Activated CD4-positive, alpha-beta T cell treated with anti-CD3 and anti-CD28 coated beads, Interleukin-2, Interleukin-6, amounts not matched to agents 100 ng/mL and 50 ng/mL, durations not matched to agents 16 hours and 8 hours (primary cell): ENCODE results near the gene TRAF6.
A peak's percentile ranks its signal among the peaks of the same experiment; 100 is the strongest.

Experiments
- DNase-seq: peaks from one replicate; pipeline ENCODE4 v3.0.0-alpha.2; 2020

TRAF6 gene

DNA sequence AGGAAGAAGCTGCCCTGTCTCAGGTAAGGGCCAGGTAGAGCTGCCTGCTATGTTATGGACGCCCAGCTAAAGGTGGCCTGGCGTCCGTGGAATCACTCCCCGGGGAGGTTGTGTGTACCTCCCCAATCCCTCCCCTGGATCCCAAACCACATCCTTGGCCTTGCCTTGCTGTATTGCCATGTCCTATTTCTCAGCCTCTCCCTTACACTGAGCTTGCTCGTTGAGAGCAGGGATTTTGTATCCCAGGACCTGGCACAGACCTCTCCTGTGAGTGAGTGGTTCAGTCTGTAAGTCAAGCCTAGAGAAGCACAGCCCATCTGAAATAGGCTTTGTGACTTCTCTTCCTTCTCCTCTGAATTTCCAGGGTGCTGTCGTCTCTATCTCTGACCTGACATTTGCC is 53.9 kb downstream of the TRAF6 start:
- DNase-seq = no peak

- no peak for DNase-seq
Measured at GRCh38 chr11:36455658-36456111, 54.4 kb downstream of the TRAF6 start.

- no peak for DNase-seq
Measured at GRCh38 chr11:36454941-36455631, 55.0 kb downstream of the TRAF6 start.

GRCh38 chr11:36454551-36454940 is 55.5 kb downstream of the TRAF6 start:
- no peak for DNase-seq

DNA sequence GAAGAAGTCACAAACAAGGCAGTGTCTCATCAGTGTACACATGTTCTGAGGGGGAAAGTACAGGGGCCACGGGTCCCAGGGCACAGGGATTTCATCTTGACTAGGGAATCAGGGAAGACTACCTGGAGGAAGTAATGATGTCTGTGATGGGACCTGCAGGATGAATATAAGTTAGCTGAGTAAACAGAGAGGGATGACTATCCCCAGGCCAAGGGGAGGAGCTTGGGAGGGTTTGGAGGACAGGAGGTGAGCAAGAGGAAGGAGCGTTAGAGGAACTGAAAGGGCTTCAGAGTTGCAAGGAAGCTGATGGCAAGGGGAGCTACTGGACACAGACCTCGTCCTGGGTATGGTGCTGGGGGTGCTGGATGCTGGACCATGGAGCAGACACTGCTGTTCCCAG is 56.4 kb downstream of the TRAF6 start:
- DNase-seq = no peak

GRCh38 chr11:36452961-36453360 is 57.1 kb downstream of the TRAF6 start:
- DNase-seq = peak; percentile 52

- peak; percentile 62 for DNase-seq
Measured at GRCh38 chr11:36452236-36452940, 57.7 kb downstream of the TRAF6 start.

- no peak for DNase-seq
Measured at GRCh38 chr11:36451681-36452080, 58.4 kb downstream of the TRAF6 start.

- no peak for DNase-seq
Measured at GRCh38 chr11:36451045-36451444, 59.0 kb downstream of the TRAF6 start.

DNA sequence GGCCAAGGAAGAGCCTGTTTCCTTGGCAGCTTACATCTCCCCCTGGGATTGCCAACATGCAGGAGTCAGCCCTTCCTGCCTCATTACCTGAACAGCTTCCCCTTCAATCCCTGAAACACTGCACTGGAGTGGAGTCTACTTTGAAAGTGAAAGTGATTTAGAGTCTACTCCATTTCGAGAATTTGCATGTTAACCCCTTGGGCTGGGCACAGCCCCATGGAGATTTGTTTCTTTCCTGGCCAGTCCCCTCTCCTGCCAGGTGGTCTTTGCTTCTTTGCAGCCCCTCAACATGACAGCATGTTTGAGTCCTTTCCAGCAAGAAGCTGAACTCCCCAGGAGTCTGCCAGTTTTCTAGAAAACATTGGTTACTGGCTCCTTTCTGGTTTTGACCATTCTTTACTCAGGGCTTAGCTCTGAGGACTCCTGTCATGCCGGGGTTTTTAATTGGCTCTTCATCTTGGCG is 59.9 kb downstream of the TRAF6 start:
- DNase-seq = no peak

GRCh38 chr11:36449561-36450096 is 60.4 kb downstream of the TRAF6 start:
- DNase-seq = no peak

GRCh38 chr11:36447947-36448346 is 62.1 kb downstream of the TRAF6 start:
- DNase-seq = no peak

DNA sequence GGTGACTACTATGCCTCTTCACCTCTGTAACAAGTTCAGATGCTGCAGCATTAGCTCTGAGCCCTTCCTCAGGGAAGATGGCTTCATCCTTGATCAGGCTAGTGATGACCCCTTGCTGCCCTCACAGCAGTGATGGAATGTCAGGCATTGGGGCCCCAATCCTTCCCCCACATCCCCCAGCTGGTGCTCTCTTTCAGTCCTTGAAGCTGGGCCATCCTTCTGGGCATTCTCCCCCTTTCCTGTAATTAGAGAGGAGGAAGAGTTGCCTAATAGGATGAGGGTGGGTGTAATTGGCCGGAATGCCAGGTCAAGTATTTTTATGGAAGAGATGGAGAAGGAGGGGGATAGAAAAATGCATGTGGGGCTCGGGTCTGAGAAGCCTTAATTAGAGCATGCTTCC is 62.6 kb downstream of the TRAF6 start:
- DNase-seq = no peak

DNA sequence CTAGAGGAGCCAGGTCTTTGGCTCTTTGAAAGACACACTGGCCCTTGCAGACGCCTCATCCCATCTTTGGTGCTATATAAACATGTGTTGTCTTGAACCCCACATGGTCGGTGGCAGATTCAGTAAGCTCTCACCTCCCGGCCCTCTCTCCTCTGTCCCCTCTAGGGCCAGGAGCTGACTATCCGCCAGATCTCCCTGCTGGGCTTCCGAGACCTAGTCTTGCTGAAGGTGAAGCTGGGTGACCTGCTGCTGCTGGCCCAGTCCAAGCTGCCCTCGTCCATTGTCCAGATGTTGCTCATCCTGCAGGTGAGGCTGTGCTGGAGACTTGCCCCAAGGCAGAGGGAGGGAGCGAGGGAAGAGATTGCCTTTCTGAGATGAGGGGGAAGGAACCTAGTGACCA is 63.9 kb downstream of the TRAF6 start:
- DNase-seq = no peak

- DNase-seq = no peak
Measured at GRCh38 chr11:36443661-36444060, 66.4 kb downstream of the TRAF6 start.

DNA sequence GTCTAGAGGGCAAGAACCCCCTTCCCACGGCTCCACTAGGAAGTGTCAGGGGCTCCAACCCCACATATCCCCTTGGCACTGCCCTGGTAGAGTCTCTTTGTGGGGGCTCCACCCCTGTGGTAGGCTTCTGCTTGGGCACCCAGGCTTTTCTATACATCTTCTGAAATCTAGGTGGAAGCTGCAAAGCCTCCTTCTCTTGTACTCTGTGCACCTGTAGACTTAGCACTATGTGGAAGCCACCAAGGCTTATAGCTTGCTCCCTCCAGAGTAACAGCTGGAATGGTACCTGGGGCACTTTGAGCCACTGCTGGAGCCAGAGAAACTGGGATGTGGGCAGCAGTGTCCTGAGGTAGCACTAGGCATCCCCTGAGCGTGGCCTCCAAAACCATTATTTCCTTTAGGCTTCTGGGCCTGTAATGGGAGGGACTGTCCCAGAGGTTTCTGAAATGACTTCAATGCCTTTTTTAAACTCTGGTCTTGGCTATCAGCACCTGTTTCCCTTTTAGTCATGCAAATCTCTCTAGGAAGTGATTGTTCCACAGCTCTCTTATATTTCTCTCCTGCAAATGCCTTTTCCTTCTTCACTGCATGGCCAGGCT is 68.4 kb downstream of the TRAF6 start:
- DNase-seq = peak; percentile 64

DNA sequence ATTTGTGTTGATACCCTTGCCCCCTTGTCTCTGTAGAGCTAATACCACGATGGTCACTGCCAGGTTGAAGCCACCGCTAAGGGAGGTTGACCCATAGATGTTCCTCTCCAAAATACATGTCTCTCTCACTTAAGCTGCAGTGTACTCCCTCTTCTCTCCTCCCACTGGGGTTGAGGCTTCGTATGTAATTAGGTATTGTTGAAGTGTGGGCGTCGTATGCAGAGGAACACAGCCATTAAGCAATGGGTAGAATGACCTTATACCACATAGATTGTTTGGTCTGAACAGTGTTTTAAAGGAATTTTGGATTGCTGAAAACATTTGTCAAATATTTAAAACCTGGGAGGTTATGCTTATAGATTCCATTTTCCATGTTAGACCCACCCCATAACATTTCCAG is 71.9 kb downstream of the TRAF6 start:
- no peak for DNase-seq

DNA sequence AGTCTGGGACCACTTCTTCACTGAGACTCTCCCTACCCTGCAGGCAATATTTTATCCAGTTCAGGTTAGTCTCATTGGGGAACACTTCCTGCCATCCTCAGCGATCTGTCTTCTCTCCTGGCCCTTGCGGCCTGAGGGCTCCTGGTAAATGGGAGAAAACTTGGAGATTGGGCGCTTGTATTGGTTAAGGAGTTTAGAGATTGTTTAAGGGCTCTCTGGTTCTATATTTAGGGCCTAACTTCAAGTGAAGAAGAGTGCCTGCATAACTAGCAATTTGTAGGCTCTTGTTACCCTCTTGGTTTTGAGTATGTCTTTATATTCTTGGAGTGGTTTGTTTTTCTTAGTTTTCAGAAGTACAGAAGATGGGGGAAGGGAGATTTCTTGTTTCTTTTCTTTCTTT is 72.7 kb downstream of the TRAF6 start:
- DNase-seq = no peak
